Measurements from ENCODE around the gene CLDN3. TPM values are rescaled to one million over a fixed set of nuclear protein-coding genes. Genes with fewer than 3 reads are reported as not detected.
A peak's percentile ranks its signal among the peaks of the same experiment; 100 is the strongest.
"Not testable (repeated sequence)": the region's sequence is repeated elsewhere in the genome, so short reads cannot be mapped to it uniquely, and the experiment has no call there.

Gene CLDN3
- total and polyA plus RNA-seq, 7 experiments from 2014 or later: not detected

- CTCF ChIA-PET: interaction anchor here (0.5 kb wide), 1 partner anchor 182 kb away, joined by 3 read pairs; no protein-coding TSS in a partner anchor
- DNase-seq; H3K4me1 ChIP-seq (ENCODE audit: control insufficient read depth in 2 of 2, insufficient read depth in 2 of 2, low read length in 2 of 2); H3K36me3 Mint-ChIP-seq; H3K27ac Mint-ChIP-seq; H3K36me3 ChIP-seq (ENCODE audit: control insufficient read depth in 2 of 3, insufficient read depth in 3 of 3, low read length in 3 of 3); H3K9me3 ChIP-seq (ENCODE audit: control insufficient read depth in 2 of 3, low read length in 3 of 3); H3K4me3 ChIP-seq (ENCODE audit: low read length); H3K4me3 Mint-ChIP-seq; H3K9me3 Mint-ChIP-seq; intact Hi-C loops (cut with micrococcal nuclease); H3K27me3 ChIP-seq (ENCODE audit: control insufficient read depth in 2 of 2, insufficient read depth in 2 of 2, low read length in 2 of 2); POLR2A ChIA-PET; H3K4me1 Mint-ChIP-seq; ATAC-seq; H3K27ac ChIP-seq (ENCODE audit: low read depth, low read length): not testable (repeated sequence)
- peaks cover 0 to 25% (median 9%) of the 10 kb centered on the region in 5 donors for H3K27me3 Mint-ChIP-seq
These were observed 21.2 kb upstream of the CLDN3 start for GRCh38 chr7:73791170-73791690.

- Mint-ChIP-seq H3K27ac (no peak overlapping the region), H3K4me3 (no peak overlapping the region), H3K36me3 (no peaks in the 10 kb centered on the region), H3K9me3 (peaks cover 0 to 10% (median 3%) of the 10 kb centered on the region in 11 donors), H3K4me1 (no peaks in the 10 kb centered on the region), H3K27me3 (peaks cover 0 to 16% (median 3%) of the 10 kb centered on the region in 5 donors)
- H3K27me3 ChIP-seq (ENCODE audit: control insufficient read depth in 2 of 2, insufficient read depth in 2 of 2, low read length in 2 of 2): no peaks in the 10 kb centered on the region
- no peaks in the 10 kb centered on the region for H3K4me1 ChIP-seq (ENCODE audit: control insufficient read depth in 2 of 2, insufficient read depth in 2 of 2, low read length in 2 of 2)
- DNase-seq: no peak
- no peak overlapping the region for H3K4me3 ChIP-seq (ENCODE audit: low read length)
- intact Hi-C loops (cut with micrococcal nuclease): no loop called here
- CTCF ChIA-PET: interaction anchor here (1.0 kb wide), 1 partner anchor 99 kb away, joined by 3 read pairs; no protein-coding TSS in a partner anchor
- no peak overlapping the region for H3K27ac ChIP-seq (ENCODE audit: low read depth, low read length)
- no peak for ATAC-seq
- H3K9me3 ChIP-seq (ENCODE audit: control insufficient read depth in 2 of 3, low read length in 3 of 3): no peaks in the 10 kb centered on the region
- no peaks in the 10 kb centered on the region for H3K36me3 ChIP-seq (ENCODE audit: control insufficient read depth in 2 of 3, insufficient read depth in 3 of 3, low read length in 3 of 3)
- POLR2A ChIA-PET: no interaction called here
These were observed 19.0 kb upstream of the CLDN3 start for GRCh38 chr7:73789051-73789450.

GRCh38 chr7:73787786-73788048 is 17.6 kb upstream of the CLDN3 start:
- ATAC-seq: not testable (repeated sequence)

DNA sequence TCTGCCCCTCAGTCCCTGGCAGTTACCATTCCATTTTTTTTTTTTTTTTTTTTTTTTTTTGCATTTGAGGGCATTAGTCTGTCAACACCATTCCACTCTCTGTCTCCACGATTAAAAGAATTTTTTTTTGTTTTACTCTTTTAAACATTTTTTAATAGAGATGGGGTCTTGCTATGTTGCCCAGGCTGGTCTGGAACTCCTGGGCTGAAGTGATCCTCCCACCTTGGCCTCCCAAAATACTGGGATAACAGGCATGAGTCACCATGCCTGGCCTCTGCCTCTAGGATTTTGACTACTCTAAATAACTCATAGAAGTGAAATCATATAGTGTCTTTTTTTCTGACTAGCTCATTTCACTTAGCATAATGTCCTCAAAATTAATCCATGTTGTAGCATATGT is 16.5 kb upstream of the CLDN3 start:
- Histone ChIP-seq H3K36me3 (ENCODE audit: control insufficient read depth in 2 of 3, insufficient read depth in 3 of 3, low read length in 3 of 3) (no peaks in the 10 kb centered on the region), H3K4me1 (ENCODE audit: control insufficient read depth in 2 of 2, insufficient read depth in 2 of 2, low read length in 2 of 2) (no peaks in the 10 kb centered on the region), H3K4me3 (ENCODE audit: low read length) (no peak overlapping the region), H3K27me3 (ENCODE audit: control insufficient read depth in 2 of 2, insufficient read depth in 2 of 2, low read length in 2 of 2) (no peaks in the 10 kb centered on the region), H3K9me3 (ENCODE audit: control insufficient read depth in 2 of 3, low read length in 3 of 3) (no peaks in the 10 kb centered on the region), H3K27ac (ENCODE audit: low read depth, low read length) (no peak overlapping the region)
- no peaks in the 10 kb centered on the region for H3K4me1 Mint-ChIP-seq
- H3K36me3 Mint-ChIP-seq: no peaks in the 10 kb centered on the region
- intact Hi-C loops (cut with micrococcal nuclease): no loop called here
- ChIA-PET POLR2A (no interaction called here), CTCF (no interaction called here)
- no peak for DNase-seq
- peaks cover 0 to 7% (median 0%) of the 10 kb centered on the region in 5 donors for H3K27me3 Mint-ChIP-seq
- peaks cover 0 to 12% (median 0%) of the 10 kb centered on the region in 11 donors for H3K9me3 Mint-ChIP-seq
- no peak for ATAC-seq
- no peak overlapping the region for H3K27ac Mint-ChIP-seq
- H3K4me3 Mint-ChIP-seq: no peak overlapping the region

More at GRCh38 chr7:73787786-73788048, 17.6 kb upstream of the CLDN3 start:
- H3K9me3 ChIP-seq (ENCODE audit: control insufficient read depth in 2 of 3, low read length in 3 of 3); intact Hi-C loops (cut with micrococcal nuclease); H3K27me3 ChIP-seq (ENCODE audit: control insufficient read depth in 2 of 2, insufficient read depth in 2 of 2, low read length in 2 of 2); H3K4me1 Mint-ChIP-seq; H3K36me3 ChIP-seq (ENCODE audit: control insufficient read depth in 2 of 3, insufficient read depth in 3 of 3, low read length in 3 of 3); POLR2A ChIA-PET; H3K4me3 Mint-ChIP-seq; DNase-seq; H3K9me3 Mint-ChIP-seq; H3K36me3 Mint-ChIP-seq; H3K27ac ChIP-seq (ENCODE audit: low read depth, low read length); H3K27ac Mint-ChIP-seq; CTCF ChIA-PET; H3K4me1 ChIP-seq (ENCODE audit: control insufficient read depth in 2 of 2, insufficient read depth in 2 of 2, low read length in 2 of 2); H3K4me3 ChIP-seq (ENCODE audit: low read length): not testable (repeated sequence)
- H3K27me3 Mint-ChIP-seq: peaks cover 0 to 16% (median 0%) of the 10 kb centered on the region in 5 donors

GRCh38 chr7:73779517-73779916 is 9.4 kb upstream of the CLDN3 start:
- no peaks in the 10 kb centered on the region for H3K4me1 ChIP-seq (ENCODE audit: control insufficient read depth in 2 of 2, insufficient read depth in 2 of 2, low read length in 2 of 2)
- Mint-ChIP-seq H3K27ac (no peak overlapping the region), H3K36me3 (peaks cover 0 to 3% (median 0%) of the 10 kb centered on the region in 5 donors), H3K4me1 (no peaks in the 10 kb centered on the region), H3K9me3 (peaks cover 0 to 11% (median 2%) of the 10 kb centered on the region in 11 donors), H3K4me3 (peak overlapping the region in 1 of 10 donors; percentile 5), H3K27me3 (peaks cover 0 to 6% (median 4%) of the 10 kb centered on the region in 5 donors)
- no peaks in the 10 kb centered on the region for H3K9me3 ChIP-seq (ENCODE audit: control insufficient read depth in 2 of 3, low read length in 3 of 3)
- H3K4me3 ChIP-seq (ENCODE audit: low read length): no peak overlapping the region
- H3K27me3 ChIP-seq (ENCODE audit: control insufficient read depth in 2 of 2, insufficient read depth in 2 of 2, low read length in 2 of 2): no peaks in the 10 kb centered on the region
- no peak overlapping the region for H3K27ac ChIP-seq (ENCODE audit: low read depth, low read length)
- CTCF ChIA-PET: no interaction called here
- POLR2A ChIA-PET: no interaction called here
- no peak for DNase-seq
- intact Hi-C loops (cut with micrococcal nuclease): no loop called here
- ATAC-seq: no peak
- no peaks in the 10 kb centered on the region for H3K36me3 ChIP-seq (ENCODE audit: control insufficient read depth in 2 of 3, insufficient read depth in 3 of 3, low read length in 3 of 3)

GRCh38 chr7:73778801-73779389 is 8.8 kb upstream of the CLDN3 start:
- POLR2A ChIA-PET: interaction anchor here (0.6 kb wide), 1 partner anchor 102 kb away, joined by 3 read pairs; no protein-coding TSS in a partner anchor
- no peak for DNase-seq
- Mint-ChIP-seq H3K9me3 (peaks cover 0 to 11% (median 2%) of the 10 kb centered on the region in 11 donors), H3K27ac (no peak overlapping the region), H3K36me3 (peaks cover 0 to 3% (median 0%) of the 10 kb centered on the region in 5 donors), H3K4me1 (no peaks in the 10 kb centered on the region), H3K4me3 (no peak overlapping the region), H3K27me3 (peaks cover 0 to 9% (median 4%) of the 10 kb centered on the region in 5 donors)
- Histone ChIP-seq H3K9me3 (ENCODE audit: control insufficient read depth in 2 of 3, low read length in 3 of 3) (no peaks in the 10 kb centered on the region), H3K27me3 (ENCODE audit: control insufficient read depth in 2 of 2, insufficient read depth in 2 of 2, low read length in 2 of 2) (no peaks in the 10 kb centered on the region), H3K4me3 (ENCODE audit: low read length) (no peak overlapping the region), H3K27ac (ENCODE audit: low read depth, low read length) (no peak overlapping the region), H3K4me1 (ENCODE audit: control insufficient read depth in 2 of 2, insufficient read depth in 2 of 2, low read length in 2 of 2) (no peaks in the 10 kb centered on the region), H3K36me3 (ENCODE audit: control insufficient read depth in 2 of 3, insufficient read depth in 3 of 3, low read length in 3 of 3) (no peaks in the 10 kb centered on the region)
- ATAC-seq: no peak
- intact Hi-C loops (cut with micrococcal nuclease): no loop called here
- CTCF ChIA-PET: no interaction called here

GRCh38 chr7:73774923-73775322 is 4.9 kb upstream of the CLDN3 start:
- Histone ChIP-seq H3K27ac (ENCODE audit: low read depth, low read length) (no peak overlapping the region), H3K4me3 (ENCODE audit: low read length) (no peak overlapping the region), H3K27me3 (ENCODE audit: control insufficient read depth in 2 of 2, insufficient read depth in 2 of 2, low read length in 2 of 2) (no peaks in the 10 kb centered on the region), H3K36me3 (ENCODE audit: control insufficient read depth in 2 of 3, insufficient read depth in 3 of 3, low read length in 3 of 3) (no peaks in the 10 kb centered on the region), H3K9me3 (ENCODE audit: control insufficient read depth in 2 of 3, low read length in 3 of 3) (no peaks in the 10 kb centered on the region), H3K4me1 (ENCODE audit: control insufficient read depth in 2 of 2, insufficient read depth in 2 of 2, low read length in 2 of 2) (no peaks in the 10 kb centered on the region)
- intact Hi-C loops (cut with micrococcal nuclease): no loop called here
- Mint-ChIP-seq H3K36me3 (no peaks in the 10 kb centered on the region), H3K4me3 (no peak overlapping the region), H3K27ac (no peak overlapping the region), H3K4me1 (peaks cover 0 to 12% (median 4%) of the 10 kb centered on the region in 7 donors), H3K27me3 (peaks cover 7 to 40% (median 19%) of the 10 kb centered on the region in 5 donors), H3K9me3 (peaks cover 0 to 2% (median 0%) of the 10 kb centered on the region in 11 donors)
- POLR2A ChIA-PET: no interaction called here
- CTCF ChIA-PET: no interaction called here
- ATAC-seq (no peak), DNase-seq (no peak)

All from naive thymus-derived CD4-positive, alpha-beta T cell (primary cell).